ENCODE results near the gene ZBTB49.

ZBTB49 gene

GRCh38 chr4:4325321-4325720 lies 35.3 kb downstream of the ZBTB49 start:
- DNase-seq (ENCODE audit: low read depth): no peak

GRCh38 chr4:4326166-4326565 lies 36.1 kb downstream of the ZBTB49 start:
- no peak for DNase-seq (ENCODE audit: low read depth)

- no peak for DNase-seq (ENCODE audit: low read depth)
Measured at GRCh38 chr4:4327652-4328121, 37.6 kb downstream of the ZBTB49 start.

- no peak for DNase-seq (ENCODE audit: low read depth)
Measured at GRCh38 chr4:4328206-4328605, 38.2 kb downstream of the ZBTB49 start.

- DNase-seq (ENCODE audit: low read depth): no peak
Measured at GRCh38 chr4:4328840-4329239, 38.8 kb downstream of the ZBTB49 start.

GRCh38 chr4:4329496-4329895 lies 39.4 kb downstream of the ZBTB49 start:
- no peak for DNase-seq (ENCODE audit: low read depth)

GRCh38 chr4:4330794-4331193 lies 40.7 kb downstream of the ZBTB49 start:
- DNase-seq (ENCODE audit: low read depth): no peak

- no peak for DNase-seq (ENCODE audit: low read depth)
Measured at GRCh38 chr4:4332529-4332928, 42.5 kb downstream of the ZBTB49 start.

GRCh38 chr4:4333265-4333706 lies 43.2 kb downstream of the ZBTB49 start:
- no peak for DNase-seq (ENCODE audit: low read depth)

GRCh38 chr4:4334798-4335520 lies 44.9 kb downstream of the ZBTB49 start:
- DNase-seq (ENCODE audit: low read depth): peak; percentile 57

- DNase-seq (ENCODE audit: low read depth): no peak
Measured at GRCh38 chr4:4338210-4339001, 48.4 kb downstream of the ZBTB49 start.

- no peak for DNase-seq (ENCODE audit: low read depth)
Measured at GRCh38 chr4:4339504-4340085, 49.5 kb downstream of the ZBTB49 start.

GRCh38 chr4:4341861-4342650 lies 52.0 kb downstream of the ZBTB49 start:
- no peak for DNase-seq (ENCODE audit: low read depth)

- DNase-seq (ENCODE audit: low read depth): no peak
Measured at GRCh38 chr4:4343038-4343437, 53.0 kb downstream of the ZBTB49 start.

GRCh38 chr4:4344915-4345527 lies 55.0 kb downstream of the ZBTB49 start:
- DNase-seq (ENCODE audit: low read depth): no peak

GRCh38 chr4:4347585-4347984 lies 57.5 kb downstream of the ZBTB49 start:
- no peak for DNase-seq (ENCODE audit: low read depth)

- DNase-seq (ENCODE audit: low read depth): peak; percentile 14
Measured at GRCh38 chr4:4348585-4348984, 58.5 kb downstream of the ZBTB49 start.

- DNase-seq (ENCODE audit: low read depth): no peak
Measured at GRCh38 chr4:4349867-4350266, 59.8 kb downstream of the ZBTB49 start.

GRCh38 chr4:4350909-4351308 lies 60.9 kb downstream of the ZBTB49 start:
- no peak for DNase-seq (ENCODE audit: low read depth)

- DNase-seq (ENCODE audit: low read depth): no peak
Measured at GRCh38 chr4:4355302-4355701, 65.3 kb downstream of the ZBTB49 start.

Measured in stimulated activated CD8-positive, alpha-beta memory T cell treated with anti-CD3 and anti-CD28 coated beads, Interleukin-12 subunit alpha, Interleukin-12 subunit beta, amount 100 ng/mL, for 1 hour (primary cell).